GM23338 (cell line): ENCODE data around the gene TIMM23. TPM values are rescaled to one million over a fixed set of nuclear protein-coding genes. Genes with fewer than 3 reads are reported as not detected.

Source experiments
- ATAC-seq: fragments of 200-7000 bp; cut with Tn5 transposase; 3 replicates; pipeline ENCODE4 v1.9.1; 2020
- DNase-seq: peaks from one replicate; pipeline ENCODE4 v3.0.0-alpha.2; 2015; ENCODE audit warnings: low spot score
- H2AFZ ChIP-seq: fragments of 200-600 bp; sonication (generic); 2 replicates; pipeline ENCODE4 v1.8.0; 2016; ENCODE audit warnings: antibody characterized with exemption, mild to moderate bottlenecking, moderate library complexity
- H3F3A ChIP-seq: fragments of 200-600 bp; sonication (generic); replicated peaks from 2 replicates; pipeline ENCODE4 v1.8.0; 2017; ENCODE audit warnings: antibody characterized with exemption, mixed run types, low read depth
- H3K27ac ChIP-seq: fragments of 200-600 bp; sonication (generic); 2 replicates; pipeline ENCODE4 v1.6.1; 2016; ENCODE audit warnings: low read depth
- H3K27me3 ChIP-seq: fragments of 200-600 bp; sonication (generic); 2 replicates; pipeline ENCODE4 v1.8.0; 2016; ENCODE audit warnings: mild to moderate bottlenecking, mixed run types, moderate library complexity; ENCODE audit not compliant: insufficient read depth
- H3K36me3 ChIP-seq: fragments of 200-600 bp; sonication (generic); 2 replicates; pipeline ENCODE4 v1.8.0; 2016; ENCODE audit warnings: mild to moderate bottlenecking; ENCODE audit not compliant: insufficient read depth
- H3K4me1 ChIP-seq: fragments of 200-600 bp; sonication (generic); 2 replicates; pipeline ENCODE4 v1.8.0; 2016; ENCODE audit warnings: mild to moderate bottlenecking, moderate library complexity; ENCODE audit not compliant: insufficient read depth
- H3K4me2 ChIP-seq: fragments of 200-600 bp; sonication (generic); 2 replicates; pipeline ENCODE4 v1.7.1; 2017; ENCODE audit warnings: mixed run types
- H3K4me3 ChIP-seq: fragments of 200-600 bp; sonication (generic); 2 replicates; pipeline ENCODE4 v1.6.1; 2016; ENCODE audit warnings: mixed run types
- H3K79me2 ChIP-seq: fragments of 200-600 bp; sonication (generic); replicated peaks from 2 replicates; pipeline ENCODE4 v1.8.0; 2017; ENCODE audit warnings: mild to moderate bottlenecking; ENCODE audit not compliant: insufficient read depth
- H3K9me2 ChIP-seq: fragments of 200-600 bp; sonication (generic); 2 replicates; pipeline ENCODE4 v1.8.0; 2017; ENCODE audit not compliant: insufficient read depth
- H4K20me1 ChIP-seq: fragments of 200-600 bp; sonication (generic); replicated peaks from 2 replicates; pipeline ENCODE4 v1.8.0; 2017; ENCODE audit warnings: mild to moderate bottlenecking; ENCODE audit not compliant: insufficient read depth
- H3K27ac Mint-ChIP-seq: 2 replicates; pipeline ENCODE4 v1.8.0; 2020; ENCODE audit warnings: inconsistent platforms, mild to moderate bottlenecking, moderate library complexity, mixed read lengths
- H3K27me3 Mint-ChIP-seq: 3 replicates; pipeline ENCODE4 v1.8.0; 2022; ENCODE audit warnings: low read depth, mild to moderate bottlenecking, moderate library complexity, mixed read lengths, inconsistent platforms; ENCODE audit not compliant: insufficient read depth, poor library complexity
- H3K36me3 Mint-ChIP-seq: 3 replicates; pipeline ENCODE4 v1.8.0; 2021; ENCODE audit warnings: low read depth, mild to moderate bottlenecking, inconsistent platforms, moderate library complexity, mixed read lengths
- H3K4me1 Mint-ChIP-seq: 3 replicates; pipeline ENCODE4 v1.8.0; 2020; ENCODE audit warnings: mild to moderate bottlenecking, inconsistent platforms, mixed read lengths
- H3K4me3 Mint-ChIP-seq: 3 replicates; pipeline ENCODE4 v1.8.0; 2021; ENCODE audit warnings: moderate library complexity, mild to moderate bottlenecking, inconsistent platforms, mixed read lengths
- H3K9me3 Mint-ChIP-seq: 3 replicates; pipeline ENCODE4 v1.8.0; 2020; ENCODE audit warnings: moderate library complexity, mild to moderate bottlenecking, inconsistent platforms, mixed read lengths
- CREB1 ChIP-seq: fragments of 250-450 bp; sonication (Bioruptor Pico); IDR thresholded peaks from 2 replicates; pipeline ENCODE4 v1.5.0; 2020; ENCODE audit warnings: low read depth, mild to moderate bottlenecking, moderate library complexity
- EZH2phosphoT487 ChIP-seq: fragments of 200-600 bp; sonication (generic); IDR thresholded peaks from one replicate; pipeline ENCODE4 v1.8.1; 2018; ENCODE audit warnings: antibody characterized with exemption; ENCODE audit not compliant: unreplicated experiment
- JUNB ChIP-seq: IDR thresholded peaks from one replicate; pipeline ENCODE4 v1.6.1; 2016; ENCODE audit warnings: antibody characterized with exemption; ENCODE audit not compliant: unreplicated experiment
- NANOG ChIP-seq: IDR thresholded peaks from 2 replicates; pipeline ENCODE4 v1.6.1; 2016; ENCODE audit warnings: antibody characterized with exemption, borderline replicate concordance
- POLR2AphosphoS5 ChIP-seq: IDR thresholded peaks from 2 replicates; pipeline ENCODE4 v1.6.1; 2016; ENCODE audit warnings: antibody characterized with exemption, low read depth
- STAT1 ChIP-seq: IDR thresholded peaks from one replicate; pipeline ENCODE4 v1.6.1; 2016; ENCODE audit warnings: antibody characterized with exemption; ENCODE audit not compliant: unreplicated experiment
- ZNF114 ChIP-seq: fragments of 250-450 bp; sonication (Bioruptor Pico); IDR thresholded peaks from 2 replicates; pipeline ENCODE4 v1.5.0; 2020; ENCODE audit warnings: mild to moderate bottlenecking, moderate library complexity
- ZNF331 ChIP-seq: fragments of 250-450 bp; sonication (Bioruptor Pico); IDR thresholded peaks from 2 replicates; pipeline ENCODE4 v1.5.0; 2020; ENCODE audit warnings: low read depth, mild to moderate bottlenecking, moderate library complexity
- polyA plus RNA-seq: library from polyadenylated mRNA; unstranded; fragments of >200 nt; fragmentation: Nextera tagmentation; extraction: Ambion mirVana; gene quantifications from 2 replicates; pipeline ENCODE4 v1.2.1, GENCODE V29; 2016
- total RNA-seq: library from RNA; depleted of rRNA; stranded (reverse); fragments of >200 nt; shearing (Covaris generic); gene quantifications from 2 replicates; pipeline ENCODE4 v1.2.3, GENCODE V29; 2014
- TF ChIP-seq, protein P1 (sequence below): IDR thresholded peaks from 2 replicates; pipeline ENCODE4 v1.6.1; 2016; ENCODE audit warnings: antibody characterized with exemption
- TF ChIP-seq, protein P2 (sequence below): fragments of 250-450 bp; sonication (Bioruptor Pico); IDR thresholded peaks from 2 replicates; pipeline ENCODE4 v1.5.0; 2020; ENCODE audit warnings: mild to moderate bottlenecking, moderate library complexity
- TF ChIP-seq, protein P3 (sequence below), 2 experiments: fragments of 200-600 bp in 1 of 2; sonication (generic) in 1 of 2; conservative IDR thresholded peaks; 2 replicates each; pipeline versions ENCODE4 v1.5.1 to v1.6.1; 2016 to 2017; ENCODE audit warnings: antibody characterized with exemption in 2 of 2, low read depth in 2 of 2, mild to moderate bottlenecking in 2 of 2, moderate library complexity in 1 of 2
- TF ChIP-seq, protein P4 (sequence below): IDR thresholded peaks from one replicate; pipeline ENCODE4 v1.6.1; 2018; ENCODE audit warnings: antibody characterized with exemption; ENCODE audit not compliant: unreplicated experiment

Gene TIMM23
- total and polyA plus RNA-seq, 2 experiments from 2014 or later: 120 to 218 TPM

DNA sequence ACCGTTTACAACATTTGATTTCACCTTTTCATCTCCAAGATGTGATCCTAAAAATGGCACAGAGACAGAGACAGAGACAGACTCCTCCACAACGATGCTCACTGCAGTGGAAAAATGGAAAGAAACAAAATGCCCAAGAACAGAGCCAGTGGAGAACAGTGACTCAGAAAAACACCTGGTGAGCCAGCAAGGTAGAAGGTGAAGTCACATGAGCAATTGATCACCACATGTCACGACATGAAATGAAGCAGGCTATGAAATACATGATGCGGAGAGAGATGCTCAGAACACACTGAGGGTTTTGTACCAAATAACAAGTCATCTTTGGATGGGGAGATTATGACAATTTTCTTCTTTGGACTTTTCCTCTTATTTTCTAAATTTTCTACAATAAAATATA is 70.2 kb downstream of the TIMM23 start (continued):
- TF ChIP-seq, protein P1, sequence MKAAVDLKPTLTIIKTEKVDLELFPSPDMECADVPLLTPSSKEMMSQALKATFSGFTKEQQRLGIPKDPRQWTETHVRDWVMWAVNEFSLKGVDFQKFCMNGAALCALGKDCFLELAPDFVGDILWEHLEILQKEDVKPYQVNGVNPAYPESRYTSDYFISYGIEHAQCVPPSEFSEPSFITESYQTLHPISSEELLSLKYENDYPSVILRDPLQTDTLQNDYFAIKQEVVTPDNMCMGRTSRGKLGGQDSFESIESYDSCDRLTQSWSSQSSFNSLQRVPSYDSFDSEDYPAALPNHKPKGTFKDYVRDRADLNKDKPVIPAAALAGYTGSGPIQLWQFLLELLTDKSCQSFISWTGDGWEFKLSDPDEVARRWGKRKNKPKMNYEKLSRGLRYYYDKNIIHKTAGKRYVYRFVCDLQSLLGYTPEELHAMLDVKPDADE: no peak

DNA sequence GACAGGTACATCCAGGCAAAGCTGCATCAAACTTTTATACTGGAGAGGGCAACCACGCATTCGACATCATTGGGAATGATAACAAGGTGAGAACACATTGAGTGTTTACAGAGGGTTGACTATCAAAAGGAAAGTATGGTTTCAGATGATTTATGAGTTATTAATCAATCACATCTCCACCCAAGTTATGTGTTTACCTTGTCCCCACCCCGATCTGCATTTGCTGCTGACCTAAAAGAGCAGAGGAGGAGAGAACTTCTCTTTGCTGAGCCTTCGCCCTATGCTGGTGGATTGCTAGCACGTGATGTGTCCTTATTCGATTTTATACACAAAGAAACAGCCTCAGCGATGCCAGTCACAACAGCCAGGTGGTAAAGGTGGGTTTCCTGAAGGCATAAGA is 74.0 kb downstream of the TIMM23 start, which contains the start of gene MSMB:
Gene MSMB, minus strand, starts transcription at position 9 of the 400 bp plus-strand sequence. CDS start 32 bp downstream, outside the sequence.
- DNase-seq (no peak), ATAC-seq (no peak)
- Histone ChIP-seq H2AFZ (no peak within 1 kb of the TSS), H3K4me3 (no peak within 1 kb of the TSS), H3K4me1 (no peaks in the 10 kb centered on the region), H3K79me2 (no peaks in the 10 kb centered on the region), H3K27me3 (no peaks in the 10 kb centered on the region), H3F3A (no peaks in the 10 kb centered on the region), H3K36me3 (no peaks in the 10 kb centered on the region), H3K9me2 (no peaks in the 10 kb centered on the region), H3K4me2 (no peak within 1 kb of the TSS), H3K27ac (no peak within 1 kb of the TSS), H4K20me1 (no peaks in the 10 kb centered on the region)
- H3K36me3 Mint-ChIP-seq: no peaks in the 10 kb centered on the region
- H3K27ac Mint-ChIP-seq: no peak within 1 kb of the TSS
- peaks cover 5% of the 10 kb centered on the region for H3K27me3 Mint-ChIP-seq
- no peaks in the 10 kb centered on the region for H3K9me3 Mint-ChIP-seq
- no peak within 1 kb of the TSS for H3K4me3 Mint-ChIP-seq
- H3K4me1 Mint-ChIP-seq: peaks cover 7% of the 10 kb centered on the region
- TF ChIP-seq, protein P2, sequence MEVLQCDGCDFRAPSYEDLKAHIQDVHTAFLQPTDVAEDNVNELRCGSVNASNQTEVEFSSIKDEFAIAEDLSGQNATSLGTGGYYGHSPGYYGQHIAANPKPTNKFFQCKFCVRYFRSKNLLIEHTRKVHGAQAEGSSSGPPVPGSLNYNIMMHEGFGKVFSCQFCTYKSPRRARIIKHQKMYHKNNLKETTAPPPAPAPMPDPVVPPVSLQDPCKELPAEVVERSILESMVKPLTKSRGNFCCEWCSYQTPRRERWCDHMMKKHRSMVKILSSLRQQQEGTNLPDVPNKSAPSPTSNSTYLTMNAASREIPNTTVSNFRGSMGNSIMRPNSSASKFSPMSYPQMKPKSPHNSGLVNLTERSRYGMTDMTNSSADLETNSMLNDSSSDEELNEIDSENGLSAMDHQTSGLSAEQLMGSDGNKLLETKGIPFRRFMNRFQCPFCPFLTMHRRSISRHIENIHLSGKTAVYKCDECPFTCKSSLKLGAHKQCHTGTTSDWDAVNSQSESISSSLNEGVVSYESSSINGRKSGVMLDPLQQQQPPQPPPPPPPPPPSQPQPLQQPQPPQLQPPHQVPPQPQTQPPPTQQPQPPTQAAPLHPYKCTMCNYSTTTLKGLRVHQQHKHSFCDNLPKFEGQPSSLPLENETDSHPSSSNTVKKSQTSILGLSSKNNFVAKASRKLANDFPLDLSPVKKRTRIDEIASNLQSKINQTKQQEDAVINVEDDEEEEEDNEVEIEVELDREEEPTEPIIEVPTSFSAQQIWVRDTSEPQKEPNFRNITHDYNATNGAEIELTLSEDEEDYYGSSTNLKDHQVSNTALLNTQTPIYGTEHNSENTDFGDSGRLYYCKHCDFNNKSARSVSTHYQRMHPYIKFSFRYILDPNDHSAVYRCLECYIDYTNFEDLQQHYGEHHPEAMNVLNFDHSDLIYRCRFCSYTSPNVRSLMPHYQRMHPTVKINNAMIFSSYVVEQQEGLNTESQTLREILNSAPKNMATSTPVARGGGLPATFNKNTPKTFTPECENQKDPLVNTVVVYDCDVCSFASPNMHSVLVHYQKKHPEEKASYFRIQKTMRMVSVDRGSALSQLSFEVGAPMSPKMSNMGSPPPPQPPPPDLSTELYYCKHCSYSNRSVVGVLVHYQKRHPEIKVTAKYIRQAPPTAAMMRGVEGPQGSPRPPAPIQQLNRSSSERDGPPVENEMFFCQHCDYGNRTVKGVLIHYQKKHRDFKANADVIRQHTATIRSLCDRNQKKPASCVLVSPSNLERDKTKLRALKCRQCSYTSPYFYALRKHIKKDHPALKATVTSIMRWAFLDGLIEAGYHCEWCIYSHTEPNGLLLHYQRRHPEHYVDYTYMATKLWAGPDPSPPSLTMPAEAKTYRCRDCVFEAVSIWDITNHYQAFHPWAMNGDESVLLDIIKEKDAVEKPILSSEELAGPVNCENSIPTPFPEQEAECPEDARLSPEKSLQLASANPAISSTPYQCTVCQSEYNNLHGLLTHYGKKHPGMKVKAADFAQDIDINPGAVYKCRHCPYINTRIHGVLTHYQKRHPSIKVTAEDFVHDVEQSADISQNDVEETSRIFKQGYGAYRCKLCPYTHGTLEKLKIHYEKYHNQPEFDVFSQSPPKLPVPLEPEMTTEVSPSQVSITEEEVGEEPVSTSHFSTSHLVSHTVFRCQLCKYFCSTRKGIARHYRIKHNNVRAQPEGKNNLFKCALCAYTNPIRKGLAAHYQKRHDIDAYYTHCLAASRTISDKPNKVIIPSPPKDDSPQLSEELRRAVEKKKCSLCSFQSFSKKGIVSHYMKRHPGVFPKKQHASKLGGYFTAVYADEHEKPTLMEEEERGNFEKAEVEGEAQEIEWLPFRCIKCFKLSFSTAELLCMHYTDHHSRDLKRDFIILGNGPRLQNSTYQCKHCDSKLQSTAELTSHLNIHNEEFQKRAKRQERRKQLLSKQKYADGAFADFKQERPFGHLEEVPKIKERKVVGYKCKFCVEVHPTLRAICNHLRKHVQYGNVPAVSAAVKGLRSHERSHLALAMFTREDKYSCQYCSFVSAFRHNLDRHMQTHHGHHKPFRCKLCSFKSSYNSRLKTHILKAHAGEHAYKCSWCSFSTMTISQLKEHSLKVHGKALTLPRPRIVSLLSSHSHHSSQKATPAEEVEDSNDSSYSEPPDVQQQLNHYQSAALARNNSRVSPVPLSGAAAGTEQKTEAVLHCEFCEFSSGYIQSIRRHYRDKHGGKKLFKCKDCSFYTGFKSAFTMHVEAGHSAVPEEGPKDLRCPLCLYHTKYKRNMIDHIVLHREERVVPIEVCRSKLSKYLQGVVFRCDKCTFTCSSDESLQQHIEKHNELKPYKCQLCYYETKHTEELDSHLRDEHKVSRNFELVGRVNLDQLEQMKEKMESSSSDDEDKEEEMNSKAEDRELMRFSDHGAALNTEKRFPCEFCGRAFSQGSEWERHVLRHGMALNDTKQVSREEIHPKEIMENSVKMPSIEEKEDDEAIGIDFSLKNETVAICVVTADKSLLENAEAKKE (CRISPR knock-in tag): no peak
- TF ChIP-seq, protein P1: no peak
- TF ChIP-seq NANOG: no peak
- no peak for TF ChIP-seq EZH2phosphoT487
- TF ChIP-seq POLR2AphosphoS5: no peak
- TF ChIP-seq, protein P3, sequence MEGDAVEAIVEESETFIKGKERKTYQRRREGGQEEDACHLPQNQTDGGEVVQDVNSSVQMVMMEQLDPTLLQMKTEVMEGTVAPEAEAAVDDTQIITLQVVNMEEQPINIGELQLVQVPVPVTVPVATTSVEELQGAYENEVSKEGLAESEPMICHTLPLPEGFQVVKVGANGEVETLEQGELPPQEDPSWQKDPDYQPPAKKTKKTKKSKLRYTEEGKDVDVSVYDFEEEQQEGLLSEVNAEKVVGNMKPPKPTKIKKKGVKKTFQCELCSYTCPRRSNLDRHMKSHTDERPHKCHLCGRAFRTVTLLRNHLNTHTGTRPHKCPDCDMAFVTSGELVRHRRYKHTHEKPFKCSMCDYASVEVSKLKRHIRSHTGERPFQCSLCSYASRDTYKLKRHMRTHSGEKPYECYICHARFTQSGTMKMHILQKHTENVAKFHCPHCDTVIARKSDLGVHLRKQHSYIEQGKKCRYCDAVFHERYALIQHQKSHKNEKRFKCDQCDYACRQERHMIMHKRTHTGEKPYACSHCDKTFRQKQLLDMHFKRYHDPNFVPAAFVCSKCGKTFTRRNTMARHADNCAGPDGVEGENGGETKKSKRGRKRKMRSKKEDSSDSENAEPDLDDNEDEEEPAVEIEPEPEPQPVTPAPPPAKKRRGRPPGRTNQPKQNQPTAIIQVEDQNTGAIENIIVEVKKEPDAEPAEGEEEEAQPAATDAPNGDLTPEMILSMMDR (conservative IDR thresholded peaks at IDR 0.05; ENCODE audit: low read depth in 2 of 2): no peak
- no peak for TF ChIP-seq STAT1
- TF ChIP-seq, protein P4, sequence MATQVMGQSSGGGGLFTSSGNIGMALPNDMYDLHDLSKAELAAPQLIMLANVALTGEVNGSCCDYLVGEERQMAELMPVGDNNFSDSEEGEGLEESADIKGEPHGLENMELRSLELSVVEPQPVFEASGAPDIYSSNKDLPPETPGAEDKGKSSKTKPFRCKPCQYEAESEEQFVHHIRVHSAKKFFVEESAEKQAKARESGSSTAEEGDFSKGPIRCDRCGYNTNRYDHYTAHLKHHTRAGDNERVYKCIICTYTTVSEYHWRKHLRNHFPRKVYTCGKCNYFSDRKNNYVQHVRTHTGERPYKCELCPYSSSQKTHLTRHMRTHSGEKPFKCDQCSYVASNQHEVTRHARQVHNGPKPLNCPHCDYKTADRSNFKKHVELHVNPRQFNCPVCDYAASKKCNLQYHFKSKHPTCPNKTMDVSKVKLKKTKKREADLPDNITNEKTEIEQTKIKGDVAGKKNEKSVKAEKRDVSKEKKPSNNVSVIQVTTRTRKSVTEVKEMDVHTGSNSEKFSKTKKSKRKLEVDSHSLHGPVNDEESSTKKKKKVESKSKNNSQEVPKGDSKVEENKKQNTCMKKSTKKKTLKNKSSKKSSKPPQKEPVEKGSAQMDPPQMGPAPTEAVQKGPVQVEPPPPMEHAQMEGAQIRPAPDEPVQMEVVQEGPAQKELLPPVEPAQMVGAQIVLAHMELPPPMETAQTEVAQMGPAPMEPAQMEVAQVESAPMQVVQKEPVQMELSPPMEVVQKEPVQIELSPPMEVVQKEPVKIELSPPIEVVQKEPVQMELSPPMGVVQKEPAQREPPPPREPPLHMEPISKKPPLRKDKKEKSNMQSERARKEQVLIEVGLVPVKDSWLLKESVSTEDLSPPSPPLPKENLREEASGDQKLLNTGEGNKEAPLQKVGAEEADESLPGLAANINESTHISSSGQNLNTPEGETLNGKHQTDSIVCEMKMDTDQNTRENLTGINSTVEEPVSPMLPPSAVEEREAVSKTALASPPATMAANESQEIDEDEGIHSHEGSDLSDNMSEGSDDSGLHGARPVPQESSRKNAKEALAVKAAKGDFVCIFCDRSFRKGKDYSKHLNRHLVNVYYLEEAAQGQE: no peak
- no peak for TF ChIP-seq CREB1 (CRISPR knock-in tag)
- no peak for TF ChIP-seq ZNF331 (CRISPR knock-in tag)
- no peak for TF ChIP-seq JUNB
- TF ChIP-seq ZNF114 (CRISPR knock-in tag): no peak
